ENCODE results near the gene PDZRN4.
"Not testable (repeated sequence)": the region's sequence is repeated elsewhere in the genome, so short reads cannot be mapped to it uniquely, and the experiment has no call there.

Gene PDZRN4

DNA sequence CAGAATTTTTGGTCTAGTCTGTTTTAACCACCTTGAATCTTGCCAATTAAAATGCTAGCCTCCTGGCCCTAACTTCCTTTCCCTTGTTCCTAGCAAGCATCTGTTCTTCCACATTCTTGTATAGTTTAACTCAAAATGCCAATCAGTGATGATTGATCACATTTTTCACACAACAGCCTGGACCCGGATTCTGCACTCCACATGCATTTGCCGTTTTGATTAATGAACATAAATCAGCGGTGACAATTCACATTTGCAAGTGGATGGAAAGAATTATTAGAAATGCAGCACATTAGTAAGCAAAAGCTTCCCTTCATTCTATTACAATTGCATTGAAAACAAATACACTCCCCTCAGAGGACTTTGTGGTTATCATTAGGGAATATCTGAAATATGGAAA lies 83.4 kb downstream of the PDZRN4 start:
- Histone ChIP-seq H3K27me3 (no peaks in the 10 kb centered on the region), H3K27ac (no peak overlapping the region), H3K4me2 (no peak overlapping the region), H3K4me3 (no peak overlapping the region), H4K20me1 (no peaks in the 10 kb centered on the region), H3K4me1 (peaks cover 11% of the 10 kb centered on the region), H3K9me3 (no peaks in the 10 kb centered on the region), H3K9ac (no peak overlapping the region), H3K36me3 (no peaks in the 10 kb centered on the region)
- TF ChIP-seq Cebpa-rat (IDR thresholded peaks at IDR 0.05), result no peak

DNA sequence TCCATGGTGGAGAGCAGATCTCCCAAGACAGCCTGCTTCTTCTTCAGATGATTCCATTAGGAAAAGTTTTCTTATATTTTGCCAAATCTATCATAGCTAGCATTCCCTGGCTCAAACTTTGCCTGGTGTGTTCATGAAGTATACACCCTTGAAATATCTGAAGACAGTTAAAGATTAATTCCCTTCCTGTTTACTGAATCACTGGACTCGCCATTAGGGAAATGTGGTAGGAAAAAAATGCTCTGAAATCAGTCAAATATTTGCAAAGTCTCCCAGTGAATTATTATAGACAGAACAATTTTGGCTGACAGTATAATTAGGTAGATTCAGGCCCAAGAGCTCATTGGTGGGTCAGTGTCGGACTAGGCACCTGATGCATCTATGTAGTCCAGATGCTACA lies 86.5 kb downstream of the PDZRN4 start:
- Histone ChIP-seq H3K36me3 (no peaks in the 10 kb centered on the region), H3K27me3 (no peaks in the 10 kb centered on the region), H3K9ac (no peak overlapping the region), H3K27ac (no peak overlapping the region), H3K4me1 (peaks cover 11% of the 10 kb centered on the region), H3K9me3 (no peaks in the 10 kb centered on the region), H3K4me3 (no peak overlapping the region), H3K4me2 (no peak overlapping the region), H4K20me1 (no peaks in the 10 kb centered on the region)
- no peak for TF ChIP-seq Cebpa-rat (IDR thresholded peaks at IDR 0.05)

DNA sequence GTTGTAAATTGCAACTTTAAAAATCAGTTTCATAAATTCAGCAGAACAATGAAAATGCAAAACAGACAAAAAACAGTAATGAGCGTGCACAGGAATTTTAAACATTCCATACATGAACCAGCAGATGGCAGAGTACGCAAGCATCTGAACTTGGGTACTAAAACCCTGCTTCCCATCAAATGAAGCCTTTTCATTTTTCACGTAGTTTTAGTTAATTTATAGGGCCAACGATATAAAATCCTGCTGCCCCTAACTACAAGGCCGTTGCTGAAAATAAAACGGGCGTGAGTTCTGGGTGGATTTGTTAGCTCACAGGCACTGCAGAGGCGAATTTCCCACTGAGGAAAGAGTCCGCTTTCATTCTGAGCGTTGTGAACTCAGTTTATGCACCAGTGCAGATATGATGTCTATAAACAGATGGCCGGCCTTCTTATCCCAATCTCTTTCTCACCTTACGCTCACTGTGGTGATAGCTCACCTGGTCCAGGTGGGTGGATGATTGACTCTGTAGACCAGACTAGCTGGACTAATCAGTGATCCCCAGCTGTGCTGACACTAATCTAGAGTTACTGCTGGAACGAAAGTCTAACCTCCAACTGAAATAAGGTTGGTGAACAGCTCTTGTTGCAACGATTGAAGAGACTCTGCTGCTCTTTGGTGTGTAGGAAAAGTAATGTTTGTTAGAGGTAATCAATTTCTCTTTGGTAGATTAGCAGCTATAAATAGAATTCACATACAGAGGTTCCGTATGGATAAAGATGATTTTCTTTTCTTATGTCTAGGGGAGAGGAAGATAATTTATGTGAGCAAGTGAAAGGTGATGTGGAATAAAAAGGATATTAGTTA lies 89.2 kb downstream of the PDZRN4 start:
- H4K20me1 ChIP-seq, result no peaks in the 10 kb centered on the region
- H3K4me2 ChIP-seq, result no peak overlapping the region
- no peak overlapping the region for H3K9ac ChIP-seq
- TF ChIP-seq Cebpa-rat (IDR thresholded peaks at IDR 0.05), result no peak
- H3K4me1 ChIP-seq, result peaks cover 22% of the 10 kb centered on the region
- H3K27me3 ChIP-seq, result no peaks in the 10 kb centered on the region
- no peaks in the 10 kb centered on the region for H3K36me3 ChIP-seq
- no peaks in the 10 kb centered on the region for H3K9me3 ChIP-seq
- no peak overlapping the region for H3K27ac ChIP-seq
- no peak overlapping the region for H3K4me3 ChIP-seq

DNA sequence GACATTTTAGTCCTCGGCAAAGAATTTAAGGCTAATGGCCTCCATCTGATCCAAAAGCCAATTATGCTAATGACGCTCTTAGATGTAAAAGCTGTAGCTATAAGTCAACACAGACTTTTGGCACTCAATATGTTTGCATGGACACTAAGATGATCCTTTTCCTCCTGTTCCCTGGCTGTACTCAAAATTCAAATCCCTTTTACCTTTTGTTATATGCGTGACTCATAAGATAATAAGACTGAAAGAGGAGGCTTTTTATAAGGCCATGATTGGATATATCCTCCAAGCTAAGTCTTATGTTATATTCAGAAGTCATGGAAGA lies 89.8 kb downstream of the PDZRN4 start:
- no peaks in the 10 kb centered on the region for H3K36me3 ChIP-seq
- no peak overlapping the region for H3K4me2 ChIP-seq
- H3K27ac ChIP-seq, result no peak overlapping the region
- no peaks in the 10 kb centered on the region for H3K9me3 ChIP-seq
- H3K27me3 ChIP-seq, result no peaks in the 10 kb centered on the region
- H3K4me1 ChIP-seq, result peaks cover 22% of the 10 kb centered on the region
- H4K20me1 ChIP-seq, result no peaks in the 10 kb centered on the region
- no peak for TF ChIP-seq Cebpa-rat (IDR thresholded peaks at IDR 0.05)
- H3K4me3 ChIP-seq, result no peak overlapping the region
- H3K9ac ChIP-seq, result no peak overlapping the region

DNA sequence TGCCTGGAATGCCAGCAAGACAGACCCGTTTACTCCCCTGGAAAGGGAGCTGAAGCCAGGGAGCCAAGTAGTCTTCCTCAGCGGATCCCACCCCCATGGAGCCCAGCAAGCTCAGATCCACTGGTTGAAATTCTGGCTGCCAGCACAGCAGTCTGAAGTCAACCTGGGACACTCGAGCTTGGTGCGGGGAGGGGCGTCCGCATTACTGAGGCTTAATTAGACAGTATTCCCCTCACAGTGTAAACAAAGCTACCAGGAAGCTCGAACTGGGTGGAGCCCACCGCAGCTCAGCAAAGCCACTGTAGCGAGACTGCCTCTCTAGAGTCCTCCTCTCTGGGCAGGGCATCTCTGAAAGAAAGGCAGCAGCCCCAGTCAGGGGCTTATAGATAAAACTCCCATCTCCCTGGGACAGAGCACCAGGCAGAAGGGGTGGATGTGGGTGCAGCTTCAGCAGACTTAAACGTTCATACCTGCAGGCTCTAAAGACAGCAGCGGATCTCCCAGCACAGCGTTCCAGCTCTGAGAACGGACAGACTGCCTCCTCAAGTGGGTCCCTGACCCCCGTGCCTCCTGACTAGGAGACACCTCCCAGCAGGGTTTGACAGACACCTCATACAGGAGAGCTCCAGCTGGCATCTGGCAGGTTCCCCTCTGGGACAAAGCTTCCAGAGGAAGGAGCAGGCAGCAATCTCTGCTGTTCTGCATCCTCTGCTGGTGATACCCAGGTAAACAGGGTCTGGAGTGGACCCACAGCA lies 92.4 kb downstream of the PDZRN4 start:
- not testable (repeated sequence) for H3K9me3 ChIP-seq, H3K27me3 ChIP-seq, H3K27ac ChIP-seq, H3K4me3 ChIP-seq, H3K36me3 ChIP-seq, H4K20me1 ChIP-seq, H3K9ac ChIP-seq
- H3K4me1 ChIP-seq, result peaks cover 16% of the 10 kb centered on the region
- H3K4me2 ChIP-seq, result 0 out of 2 replicates have a peak overlapping the region, but pooled peaks have one; percentile 7

DNA sequence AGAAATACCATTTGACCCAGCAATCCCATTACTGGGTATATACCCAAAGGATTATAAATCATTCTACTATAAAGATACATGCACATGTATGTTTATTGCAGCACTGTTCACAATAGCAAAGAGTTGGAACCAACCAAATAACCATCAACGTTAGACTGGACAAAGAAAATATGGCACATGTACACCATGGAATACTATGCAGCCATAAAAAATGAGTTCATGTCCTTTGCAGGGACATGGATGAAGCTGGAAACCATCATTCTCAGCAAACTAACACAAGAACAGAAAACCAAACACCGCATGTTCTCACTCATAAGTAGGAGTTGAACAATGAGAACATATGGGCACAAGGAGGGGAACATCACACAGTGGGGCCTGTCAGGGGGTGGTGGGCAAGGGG lies 97.3 kb downstream of the PDZRN4 start:
- not testable (repeated sequence) for H3K4me1 ChIP-seq, H3K27me3 ChIP-seq, H3K36me3 ChIP-seq, H3K4me3 ChIP-seq, H4K20me1 ChIP-seq, H3K27ac ChIP-seq, H3K4me2 ChIP-seq, H3K9me3 ChIP-seq, H3K9ac ChIP-seq

DNA sequence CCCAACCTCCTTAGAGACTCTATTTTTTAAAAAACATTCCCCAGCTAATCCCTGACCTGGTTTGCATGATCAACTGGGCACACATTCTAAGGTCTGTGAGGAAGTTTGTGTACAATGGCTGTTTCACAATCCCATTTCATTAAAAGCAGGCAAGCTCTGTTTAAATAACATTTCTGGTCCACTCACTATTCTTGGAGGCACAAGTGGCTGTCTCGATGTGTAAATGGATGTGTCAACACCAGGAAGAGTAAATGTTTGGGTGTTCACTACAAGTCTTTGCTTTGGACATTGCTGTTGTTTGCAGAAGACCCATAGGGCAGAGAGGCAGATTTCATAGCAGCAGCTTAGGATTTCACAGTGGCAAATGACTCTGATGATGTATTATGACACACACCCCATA lies 98.3 kb downstream of the PDZRN4 start:
- Histone ChIP-seq H3K9me3 (no peaks in the 10 kb centered on the region), H3K9ac (no peak overlapping the region), H3K27me3 (no peaks in the 10 kb centered on the region), H3K27ac (no peak overlapping the region), H3K36me3 (no peaks in the 10 kb centered on the region), H3K4me1 (no peaks in the 10 kb centered on the region), H3K4me2 (no peak overlapping the region), H4K20me1 (no peaks in the 10 kb centered on the region), H3K4me3 (no peak overlapping the region)
- TF ChIP-seq Cebpa-rat (IDR thresholded peaks at IDR 0.05), result no peak

DNA sequence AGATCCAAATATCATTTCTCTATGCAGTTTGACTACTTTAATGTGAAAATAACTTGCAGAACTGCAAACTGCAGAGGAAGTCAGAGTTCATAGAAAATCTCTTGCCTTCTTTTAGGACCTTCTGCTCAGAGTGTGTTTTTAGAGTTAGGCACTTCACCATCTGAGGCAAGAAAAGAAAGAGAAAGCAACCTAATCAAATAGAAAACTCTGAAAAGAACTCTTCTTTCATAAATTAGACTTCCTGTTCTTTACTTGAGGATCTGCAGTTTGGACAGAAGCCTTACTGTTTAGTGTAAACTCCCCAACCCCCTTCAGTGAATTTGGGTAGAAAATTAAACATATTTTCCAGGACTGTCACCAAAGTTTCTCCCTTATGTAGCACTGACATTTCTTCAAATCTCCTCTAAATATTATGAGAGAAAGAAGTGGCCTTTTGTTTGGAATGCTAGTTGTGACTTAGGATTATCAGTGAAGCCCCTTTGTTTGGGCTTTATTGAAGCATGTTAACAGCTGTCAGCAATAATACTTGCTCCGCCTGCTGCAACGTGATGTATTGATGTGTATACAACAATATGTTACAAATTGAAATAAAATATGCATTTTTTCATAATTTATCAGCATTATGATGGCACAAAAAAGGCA lies 99.5 kb downstream of the PDZRN4 start:
- no peaks in the 10 kb centered on the region for H3K4me1 ChIP-seq
- no peaks in the 10 kb centered on the region for H3K9me3 ChIP-seq
- no peaks in the 10 kb centered on the region for H4K20me1 ChIP-seq
- H3K27ac ChIP-seq, result no peak overlapping the region
- no peak overlapping the region for H3K4me3 ChIP-seq
- H3K27me3 ChIP-seq, result no peaks in the 10 kb centered on the region
- H3K4me2 ChIP-seq, result no peak overlapping the region
- H3K36me3 ChIP-seq, result no peaks in the 10 kb centered on the region
- H3K9ac ChIP-seq, result no peak overlapping the region
- TF ChIP-seq Cebpa-rat (IDR thresholded peaks at IDR 0.05), result no peak

DNA sequence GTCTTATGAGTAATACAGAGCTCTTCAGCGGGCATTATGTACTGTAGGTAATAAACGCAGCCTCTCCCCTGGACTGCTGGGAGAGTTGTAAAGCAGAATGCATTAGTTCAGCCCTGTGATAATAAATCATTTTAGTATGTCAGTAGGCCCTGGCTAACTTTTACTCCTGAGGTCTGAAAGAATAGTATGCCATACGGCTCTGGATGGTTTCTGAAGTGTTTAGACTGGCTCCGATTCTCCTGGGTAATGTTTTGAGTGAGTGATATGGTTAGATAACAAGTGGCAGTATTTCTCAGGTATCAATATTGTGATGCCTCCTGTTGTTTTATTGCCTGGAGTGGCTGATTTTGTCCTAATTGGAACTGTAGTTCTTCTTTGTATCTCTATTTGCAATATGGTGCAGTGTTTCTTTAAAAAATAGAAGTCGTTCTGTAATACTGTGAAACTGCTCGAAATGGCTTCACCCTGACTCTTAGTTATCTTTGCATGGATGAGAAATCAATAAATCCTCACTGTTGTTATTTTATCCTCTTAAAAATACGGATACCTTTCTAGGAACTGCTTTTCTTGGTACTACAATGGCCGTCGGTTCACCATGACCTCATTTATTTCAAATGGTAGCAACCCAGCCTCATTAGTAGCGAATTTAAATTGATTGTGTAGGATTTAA lies 100.2 kb downstream of the PDZRN4 start:
- Histone ChIP-seq H4K20me1 (no peaks in the 10 kb centered on the region), H3K4me1 (no peaks in the 10 kb centered on the region), H3K36me3 (no peaks in the 10 kb centered on the region), H3K27ac (no peak overlapping the region), H3K9me3 (no peaks in the 10 kb centered on the region), H3K9ac (no peak overlapping the region), H3K27me3 (no peaks in the 10 kb centered on the region), H3K4me3 (no peak overlapping the region), H3K4me2 (no peak overlapping the region)
- TF ChIP-seq Cebpa-rat (IDR thresholded peaks at IDR 0.05), result no peak

DNA sequence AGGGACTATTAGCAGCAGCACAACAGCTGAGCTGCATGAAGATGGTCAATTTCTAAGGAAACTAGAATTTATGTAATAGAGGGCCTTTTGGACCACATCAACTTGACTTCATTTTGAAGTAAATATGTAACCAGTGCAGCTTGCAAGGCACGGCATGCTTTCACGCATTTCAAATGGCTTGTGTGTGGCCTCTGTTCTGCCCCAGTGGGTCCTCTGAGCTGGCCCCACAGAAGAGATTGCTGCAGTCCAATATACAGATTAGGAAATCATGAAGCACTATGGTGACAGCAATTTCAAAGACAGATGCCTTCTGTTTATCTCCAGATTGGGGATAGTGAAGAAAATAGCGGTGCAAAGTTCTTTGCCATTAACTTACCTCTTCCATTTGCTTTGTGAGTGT lies 101.4 kb downstream of the PDZRN4 start:
- no peak for TF ChIP-seq Cebpa-rat (IDR thresholded peaks at IDR 0.05)

More for the DNA sequence above, 101.4 kb downstream of the PDZRN4 start:
- Histone ChIP-seq H3K36me3 (no peaks in the 10 kb centered on the region), H3K9me3 (no peaks in the 10 kb centered on the region), H3K9ac (no peak overlapping the region), H3K27me3 (no peaks in the 10 kb centered on the region), H3K4me2 (no peak overlapping the region), H3K4me1 (no peaks in the 10 kb centered on the region), H3K27ac (no peak overlapping the region), H4K20me1 (no peaks in the 10 kb centered on the region), H3K4me3 (no peak overlapping the region)

Data from BLaER1 (cell line).